ENCODE results near the gene PRR15.

DNA sequence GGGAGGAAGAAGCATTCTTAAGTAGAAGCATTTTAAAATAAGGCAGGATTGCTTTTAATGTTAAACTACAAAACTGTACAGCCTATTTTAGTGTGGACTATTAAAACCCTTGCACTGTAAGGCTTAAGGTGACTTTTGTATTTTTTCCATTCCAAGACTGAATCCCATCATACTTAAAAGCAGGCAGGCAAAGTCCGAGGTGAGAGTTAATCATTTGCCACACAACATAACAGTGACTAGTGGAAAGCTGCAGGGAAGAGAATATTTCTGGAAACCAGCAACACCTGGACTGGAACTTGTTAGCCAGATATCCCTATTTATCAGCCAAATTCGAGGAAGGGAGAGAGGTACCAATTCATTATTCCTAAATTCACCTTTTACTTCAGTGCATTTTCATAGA lies 3.5 kb downstream of the PRR15 start:
- TF ChIP-seq, protein P1, sequence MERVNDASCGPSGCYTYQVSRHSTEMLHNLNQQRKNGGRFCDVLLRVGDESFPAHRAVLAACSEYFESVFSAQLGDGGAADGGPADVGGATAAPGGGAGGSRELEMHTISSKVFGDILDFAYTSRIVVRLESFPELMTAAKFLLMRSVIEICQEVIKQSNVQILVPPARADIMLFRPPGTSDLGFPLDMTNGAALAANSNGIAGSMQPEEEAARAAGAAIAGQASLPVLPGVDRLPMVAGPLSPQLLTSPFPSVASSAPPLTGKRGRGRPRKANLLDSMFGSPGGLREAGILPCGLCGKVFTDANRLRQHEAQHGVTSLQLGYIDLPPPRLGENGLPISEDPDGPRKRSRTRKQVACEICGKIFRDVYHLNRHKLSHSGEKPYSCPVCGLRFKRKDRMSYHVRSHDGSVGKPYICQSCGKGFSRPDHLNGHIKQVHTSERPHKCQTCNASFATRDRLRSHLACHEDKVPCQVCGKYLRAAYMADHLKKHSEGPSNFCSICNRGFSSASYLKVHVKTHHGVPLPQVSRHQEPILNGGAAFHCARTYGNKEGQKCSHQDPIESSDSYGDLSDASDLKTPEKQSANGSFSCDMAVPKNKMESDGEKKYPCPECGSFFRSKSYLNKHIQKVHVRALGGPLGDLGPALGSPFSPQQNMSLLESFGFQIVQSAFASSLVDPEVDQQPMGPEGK (CRISPR knock-in tag; IDR thresholded peaks at IDR 0.05; ENCODE audit: borderline replicate concordance) = no peak
- no peak for TF ChIP-seq ZFP30 (CRISPR knock-in tag; IDR thresholded peaks at IDR 0.05)
- TF ChIP-seq ZC3H10 (CRISPR knock-in tag; IDR thresholded peaks at IDR 0.05) = no peak
- TF ChIP-seq ZNF565 (CRISPR knock-in tag; conservative IDR thresholded peaks at IDR 0.05; ENCODE audit: low read depth) = no peak
- no peak for TF ChIP-seq OSR1 (CRISPR knock-in tag; IDR thresholded peaks at IDR 0.05)
- no peak for TF ChIP-seq SNAI2 (CRISPR knock-in tag; IDR thresholded peaks at IDR 0.05)
- TF ChIP-seq ISL1 (CRISPR knock-in tag; IDR thresholded peaks at IDR 0.05) = no peak
- TF ChIP-seq GLIS3 (CRISPR knock-in tag; IDR thresholded peaks at IDR 0.05) = no peak
- TF ChIP-seq, protein P2, sequence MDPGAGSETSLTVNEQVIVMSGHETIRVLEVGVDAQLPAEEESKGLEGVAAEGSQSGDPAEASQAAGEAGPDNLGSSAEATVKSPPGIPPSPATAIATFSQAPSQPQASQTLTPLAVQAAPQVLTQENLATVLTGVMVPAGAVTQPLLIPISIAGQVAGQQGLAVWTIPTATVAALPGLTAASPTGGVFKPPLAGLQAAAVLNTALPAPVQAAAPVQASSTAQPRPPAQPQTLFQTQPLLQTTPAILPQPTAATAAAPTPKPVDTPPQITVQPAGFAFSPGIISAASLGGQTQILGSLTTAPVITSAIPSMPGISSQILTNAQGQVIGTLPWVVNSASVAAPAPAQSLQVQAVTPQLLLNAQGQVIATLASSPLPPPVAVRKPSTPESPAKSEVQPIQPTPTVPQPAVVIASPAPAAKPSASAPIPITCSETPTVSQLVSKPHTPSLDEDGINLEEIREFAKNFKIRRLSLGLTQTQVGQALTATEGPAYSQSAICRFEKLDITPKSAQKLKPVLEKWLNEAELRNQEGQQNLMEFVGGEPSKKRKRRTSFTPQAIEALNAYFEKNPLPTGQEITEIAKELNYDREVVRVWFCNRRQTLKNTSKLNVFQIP (CRISPR knock-in tag; IDR thresholded peaks at IDR 0.05; ENCODE audit: borderline replicate concordance, low read depth) = no peak
- TF ChIP-seq BACH2 (CRISPR knock-in tag; IDR thresholded peaks at IDR 0.05; ENCODE audit: borderline replicate concordance) = no peak
- TF ChIP-seq PPARA (CRISPR knock-in tag; IDR thresholded peaks at IDR 0.05; ENCODE audit: borderline replicate concordance) = no peak
- TF ChIP-seq TCF4 (CRISPR knock-in tag; IDR thresholded peaks at IDR 0.05; ENCODE audit: borderline replicate concordance) = no peak
- TF ChIP-seq, protein P3, sequence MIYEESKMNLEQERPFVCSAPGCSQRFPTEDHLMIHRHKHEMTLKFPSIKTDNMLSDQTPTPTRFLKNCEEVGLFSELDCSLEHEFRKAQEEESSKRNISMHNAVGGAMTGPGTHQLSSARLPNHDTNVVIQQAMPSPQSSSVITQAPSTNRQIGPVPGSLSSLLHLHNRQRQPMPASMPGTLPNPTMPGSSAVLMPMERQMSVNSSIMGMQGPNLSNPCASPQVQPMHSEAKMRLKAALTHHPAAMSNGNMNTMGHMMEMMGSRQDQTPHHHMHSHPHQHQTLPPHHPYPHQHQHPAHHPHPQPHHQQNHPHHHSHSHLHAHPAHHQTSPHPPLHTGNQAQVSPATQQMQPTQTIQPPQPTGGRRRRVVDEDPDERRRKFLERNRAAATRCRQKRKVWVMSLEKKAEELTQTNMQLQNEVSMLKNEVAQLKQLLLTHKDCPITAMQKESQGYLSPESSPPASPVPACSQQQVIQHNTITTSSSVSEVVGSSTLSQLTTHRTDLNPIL (CRISPR knock-in tag; IDR thresholded peaks at IDR 0.05; ENCODE audit: low read depth) = no peak
- TF ChIP-seq ZNF70 (CRISPR knock-in tag; IDR thresholded peaks at IDR 0.05) = no peak

Measured in SK-N-SH treated with all-trans-retinoic acid at 6 μM for 48 hours (cell line).